Endothelial cell (in vitro differentiated cells): ENCODE measurements around the gene BCAR3. TPM values are rescaled to one million over a fixed set of nuclear protein-coding genes. Genes with fewer than 3 reads are reported as not detected.

Experiments used
- DNase-seq: peaks from one replicate; pipeline ENCODE4 v3.0.0; 2021; ENCODE audit warnings: low spot score
- H3K27ac Mint-ChIP-seq: one replicate; pipeline ENCODE4 v1.8.0; 2021; ENCODE audit warnings: mixed read lengths, inconsistent platforms; ENCODE audit not compliant: unreplicated experiment
- H3K27me3 Mint-ChIP-seq: one replicate; pipeline ENCODE4 v1.8.0; 2021; ENCODE audit warnings: mild to moderate bottlenecking, moderate library complexity, mixed read lengths, inconsistent platforms; ENCODE audit not compliant: unreplicated experiment
- H3K36me3 Mint-ChIP-seq: one replicate; pipeline ENCODE4 v1.8.0; 2021; ENCODE audit warnings: mild to moderate bottlenecking, low read depth, mixed read lengths, inconsistent platforms; ENCODE audit not compliant: unreplicated experiment
- H3K4me1 Mint-ChIP-seq: one replicate; pipeline ENCODE4 v1.8.0; 2021; ENCODE audit warnings: mild to moderate bottlenecking, mixed read lengths, inconsistent platforms; ENCODE audit not compliant: unreplicated experiment
- H3K4me3 Mint-ChIP-seq: one replicate; pipeline ENCODE4 v1.8.0; 2021; ENCODE audit warnings: mild to moderate bottlenecking, mixed read lengths, inconsistent platforms; ENCODE audit not compliant: unreplicated experiment
- H3K9me3 Mint-ChIP-seq: one replicate; pipeline ENCODE4 v1.8.0; 2021; ENCODE audit warnings: mixed read lengths, inconsistent platforms; ENCODE audit not compliant: unreplicated experiment
- CTCF ChIP-seq: fragments of 200-600 bp; sonication (generic); IDR thresholded peaks from one replicate; pipeline ENCODE4 v1.5.0; 2021; ENCODE audit warnings: antibody characterized with exemption; ENCODE audit not compliant: unreplicated experiment
- total RNA-seq: library from RNA; stranded (reverse); fragmentation: NEBNext Ultra II Directional; extraction: Animal tissue kit (Norgen Biotek cat#: 25700); gene quantifications from one replicate; pipeline ENCODE4 v1.2.1, GENCODE V29; 2021; ENCODE audit not compliant: unreplicated experiment

The BCAR3 gene
- total RNA-seq, 1 donor from 2014 or later, result 19.9 TPM

- Mint-ChIP-seq H3K27ac (peak overlapping the region; percentile 0), H3K4me3 (no peak overlapping the region), H3K36me3 (no peaks in the 10 kb centered on the region), H3K4me1 (peaks cover 36% of the 10 kb centered on the region), H3K9me3 (no peaks in the 10 kb centered on the region), H3K27me3 (no peaks in the 10 kb centered on the region)
- no peak for TF ChIP-seq CTCF
- DNase-seq, result no peak
Observed at GRCh38 chr1:93625582-93626327, 55.9 kb downstream of the BCAR3 start.

- Mint-ChIP-seq H3K9me3 (no peaks in the 10 kb centered on the region), H3K36me3 (no peaks in the 10 kb centered on the region), H3K4me3 (no peak overlapping the region), H3K27ac (no peak overlapping the region), H3K4me1 (peaks cover 36% of the 10 kb centered on the region), H3K27me3 (no peaks in the 10 kb centered on the region)
- no peak for DNase-seq
- no peak for TF ChIP-seq CTCF
Observed at GRCh38 chr1:93623875-93624274, 57.8 kb downstream of the BCAR3 start.

- Mint-ChIP-seq H3K4me1 (peaks cover 36% of the 10 kb centered on the region), H3K27me3 (no peaks in the 10 kb centered on the region), H3K27ac (no peak overlapping the region), H3K4me3 (no peak overlapping the region), H3K36me3 (no peaks in the 10 kb centered on the region), H3K9me3 (no peaks in the 10 kb centered on the region)
- no peak for TF ChIP-seq CTCF
- DNase-seq, result no peak
Observed at GRCh38 chr1:93623436-93623835, 58.2 kb downstream of the BCAR3 start.

- H3K4me1 Mint-ChIP-seq, result peaks cover 40% of the 10 kb centered on the region
- no peak for TF ChIP-seq CTCF
Observed at GRCh38 chr1:93621246-93621645, 60.4 kb downstream of the BCAR3 start.

GRCh38 chr1:93620841-93621210 lies 60.8 kb downstream of the BCAR3 start:
- no peak for DNase-seq
- Mint-ChIP-seq H3K4me3 (no peak overlapping the region), H3K27me3 (no peaks in the 10 kb centered on the region), H3K9me3 (no peaks in the 10 kb centered on the region), H3K36me3 (no peaks in the 10 kb centered on the region), H3K27ac (no peak overlapping the region), H3K4me1 (peaks cover 37% of the 10 kb centered on the region)
- no peak for TF ChIP-seq CTCF

More at GRCh38 chr1:93621246-93621645, 60.4 kb downstream of the BCAR3 start:
- DNase-seq, result no peak
- Mint-ChIP-seq H3K4me3 (no peak overlapping the region), H3K27me3 (no peaks in the 10 kb centered on the region), H3K27ac (no peak overlapping the region), H3K9me3 (no peaks in the 10 kb centered on the region), H3K36me3 (no peaks in the 10 kb centered on the region)
